Caco-2 (cell line): ENCODE results near the gene ERBB4. TPM values are rescaled to one million over a fixed set of nuclear protein-coding genes. Genes with fewer than 3 reads are reported as not detected.

Source experiments
- BruUV-seq: library from RNA; stranded (reverse); fragments of 400-500 nt; replicated peaks from 2 replicates; lab custom pipeline; 2021; lab: Mats Ljungman, UMichigan
- CTCF ChIA-PET: fragments of 300-600 bp; sonication (Branson Sonifier 250); formaldehyde crosslinking; loops from one replicate; lab custom pipeline; 2022; ENCODE audit warnings: antibody characterized with exemption; lab: Charles Lee
- POLR2A ChIA-PET: fragments of 300-600 bp; sonication (Branson Sonifier 250); formaldehyde crosslinking; loops from one replicate; lab custom pipeline; 2022; ENCODE audit warnings: antibody characterized with exemption; lab: Charles Lee
- DNase-seq, 2 experiments: peaks; one replicate each; pipeline versions ENCODE4 v3.0.0 to v3.0.0-alpha.2; 2020 to 2022
- H3K27me3 ChIP-seq: replicated peaks from 2 replicates; pipeline ENCODE4 v1.6.0; 2011; ENCODE audit warnings: low read length; ENCODE audit not compliant: control insufficient read depth, insufficient read depth
- H3K36me3 ChIP-seq: 2 replicates; pipeline ENCODE4 v1.5.1; 2011; ENCODE audit warnings: low read length; ENCODE audit not compliant: control insufficient read depth, insufficient read depth
- H3K4me1 ChIP-seq: fragments of 250-450 bp; sonication (Bioruptor Pico); 2 replicates; pipeline ENCODE4 v1.5.1; 2020; ENCODE audit warnings: mild to moderate bottlenecking
- H3K4me3 ChIP-seq: 2 replicates; pipeline ENCODE4 v1.5.1; 2011; ENCODE audit warnings: low read depth, mild to moderate bottlenecking, control low read depth, low read length
- H3K9me3 ChIP-seq: fragments of 250-450 bp; sonication (Bioruptor Pico); 2 replicates; pipeline ENCODE4 v1.5.1; 2020; ENCODE audit warnings: mild to moderate bottlenecking, moderate library complexity
- H3K27ac Mint-ChIP-seq: one replicate; pipeline ENCODE4 v1.8.0; 2022; ENCODE audit warnings: mixed read lengths; ENCODE audit not compliant: unreplicated experiment
- H3K27me3 Mint-ChIP-seq: one replicate; pipeline ENCODE4 v1.8.0; 2022; ENCODE audit warnings: mixed read lengths; ENCODE audit not compliant: insufficient read depth, unreplicated experiment
- H3K36me3 Mint-ChIP-seq: one replicate; pipeline ENCODE4 v1.8.0; 2022; ENCODE audit warnings: mild to moderate bottlenecking, mixed read lengths; ENCODE audit not compliant: insufficient read depth, unreplicated experiment
- H3K4me1 Mint-ChIP-seq: one replicate; pipeline ENCODE4 v1.8.0; 2022; ENCODE audit warnings: low read depth, mixed read lengths; ENCODE audit not compliant: unreplicated experiment
- H3K4me3 Mint-ChIP-seq: one replicate; pipeline ENCODE4 v1.8.0; 2022; ENCODE audit warnings: mild to moderate bottlenecking, moderate library complexity, mixed read lengths; ENCODE audit not compliant: unreplicated experiment
- H3K9me3 Mint-ChIP-seq: one replicate; pipeline ENCODE4 v1.8.0; 2022; ENCODE audit warnings: mixed read lengths; ENCODE audit not compliant: unreplicated experiment
- intact Hi-C: fragments of 100-400 bp; cut with micrococcal nuclease; formaldehyde crosslinking; loops from one replicate; pipeline ENCODE4 v1.10.0; 2022; ENCODE audit not compliant: unreplicated experiment
- total RNA-seq: library from RNA; stranded (reverse); gene quantifications from 2 replicates; pipeline ENCODE4 v1.2.3, GENCODE V29; 2022
- TF ChIP-seq, protein P1 (sequence below), 2 experiments: fragments of 200-600 bp in 1 of 2; IDR thresholded peaks; 1 replicate in 1 of 2; 2 replicates in 1 of 2; pipeline versions ENCODE4 v1.5.1 to v1.8.0; 2011 to 2022; ENCODE audit warnings: antibody characterized with exemption in 1 of 2, control low read depth in 1 of 2, inconsistent platforms in 1 of 2, low read depth in 1 of 2, low read length in 1 of 2, mild to moderate bottlenecking in 1 of 2, moderate library complexity in 1 of 2; ENCODE audit not compliant: insufficient read depth in 1 of 2, severe bottlenecking in 1 of 2, unreplicated experiment in 1 of 2

ERBB4 gene
- total RNA-seq, 1 experiment from 2014 or later, result not detected

DNA sequence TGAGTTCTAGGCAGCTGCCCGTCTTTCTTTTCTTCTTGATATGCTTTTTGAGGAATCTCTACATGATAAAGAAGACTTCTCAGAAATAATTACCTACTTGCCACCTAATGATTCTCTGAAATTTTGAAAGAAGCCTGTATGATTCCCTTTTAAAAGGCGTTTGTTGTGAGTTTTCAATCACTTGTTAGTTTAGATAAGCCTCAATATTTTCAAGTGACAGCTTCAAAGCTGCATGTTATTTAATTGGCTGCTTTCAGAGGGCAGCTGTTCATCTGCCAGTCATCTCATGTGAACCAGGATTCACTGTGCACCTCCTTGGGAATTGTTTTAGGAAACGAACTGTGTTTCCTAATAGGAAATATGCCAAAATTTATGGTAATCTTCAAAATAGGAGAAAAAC is 1044.1 kb downstream of the ERBB4 start:
- BruUV-seq, result no TSS peak
- POLR2A ChIA-PET, result no interaction called here
- CTCF ChIA-PET, result no interaction called here
- DNase-seq, result no peak
- H3K36me3 ChIP-seq, result no peaks in the 10 kb centered on the region
- Mint-ChIP-seq H3K4me1 (no peaks in the 10 kb centered on the region), H3K27ac (no peak overlapping the region), H3K9me3 (no peaks in the 10 kb centered on the region), H3K4me3 (no peak overlapping the region), H3K27me3 (peaks cover 3% of the 10 kb centered on the region), H3K36me3 (no peaks in the 10 kb centered on the region)
- H3K9me3 ChIP-seq, result no peaks in the 10 kb centered on the region
- intact Hi-C loops, result no loop called here
- no peaks in the 10 kb centered on the region for H3K27me3 ChIP-seq
- H3K4me3 ChIP-seq, result no peak overlapping the region
- TF ChIP-seq, protein P1, sequence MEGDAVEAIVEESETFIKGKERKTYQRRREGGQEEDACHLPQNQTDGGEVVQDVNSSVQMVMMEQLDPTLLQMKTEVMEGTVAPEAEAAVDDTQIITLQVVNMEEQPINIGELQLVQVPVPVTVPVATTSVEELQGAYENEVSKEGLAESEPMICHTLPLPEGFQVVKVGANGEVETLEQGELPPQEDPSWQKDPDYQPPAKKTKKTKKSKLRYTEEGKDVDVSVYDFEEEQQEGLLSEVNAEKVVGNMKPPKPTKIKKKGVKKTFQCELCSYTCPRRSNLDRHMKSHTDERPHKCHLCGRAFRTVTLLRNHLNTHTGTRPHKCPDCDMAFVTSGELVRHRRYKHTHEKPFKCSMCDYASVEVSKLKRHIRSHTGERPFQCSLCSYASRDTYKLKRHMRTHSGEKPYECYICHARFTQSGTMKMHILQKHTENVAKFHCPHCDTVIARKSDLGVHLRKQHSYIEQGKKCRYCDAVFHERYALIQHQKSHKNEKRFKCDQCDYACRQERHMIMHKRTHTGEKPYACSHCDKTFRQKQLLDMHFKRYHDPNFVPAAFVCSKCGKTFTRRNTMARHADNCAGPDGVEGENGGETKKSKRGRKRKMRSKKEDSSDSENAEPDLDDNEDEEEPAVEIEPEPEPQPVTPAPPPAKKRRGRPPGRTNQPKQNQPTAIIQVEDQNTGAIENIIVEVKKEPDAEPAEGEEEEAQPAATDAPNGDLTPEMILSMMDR (IDR thresholded peaks at IDR 0.05; ENCODE audit: insufficient read depth in 1 of 2, low read depth in 1 of 2, low read length in 1 of 2, severe bottlenecking in 1 of 2, unreplicated experiment in 1 of 2), result no peak
- no peaks in the 10 kb centered on the region for H3K4me1 ChIP-seq

GRCh38 chr2:211494085-211494484 is 1044.5 kb downstream of the ERBB4 start:
- Histone ChIP-seq H3K4me3 (no peak overlapping the region), H3K36me3 (no peaks in the 10 kb centered on the region), H3K27me3 (no peaks in the 10 kb centered on the region), H3K9me3 (no peaks in the 10 kb centered on the region), H3K4me1 (no peaks in the 10 kb centered on the region)
- DNase-seq, result no peak
- ChIA-PET POLR2A (no interaction called here), CTCF (no interaction called here)
- no peaks in the 10 kb centered on the region for H3K36me3 Mint-ChIP-seq
- H3K27ac Mint-ChIP-seq, result no peak overlapping the region
- intact Hi-C loops, result no loop called here
- no TSS peak for BruUV-seq
- TF ChIP-seq, protein P1 (IDR thresholded peaks at IDR 0.05; ENCODE audit: insufficient read depth in 1 of 2, low read depth in 1 of 2, low read length in 1 of 2, severe bottlenecking in 1 of 2, unreplicated experiment in 1 of 2), result no peak
- no peaks in the 10 kb centered on the region for H3K4me1 Mint-ChIP-seq
- no peaks in the 10 kb centered on the region for H3K9me3 Mint-ChIP-seq
- H3K27me3 Mint-ChIP-seq, result peaks cover 3% of the 10 kb centered on the region
- no peak overlapping the region for H3K4me3 Mint-ChIP-seq

- CTCF ChIA-PET, result no interaction called here
- no peaks in the 10 kb centered on the region for H3K27me3 Mint-ChIP-seq
- intact Hi-C loops, result no loop called here
These were observed 1050.9 kb downstream of the ERBB4 start for GRCh38 chr2:211487733-211488132.

More at GRCh38 chr2:211487733-211488132, 1050.9 kb downstream of the ERBB4 start:
- Histone ChIP-seq H3K9me3 (no peaks in the 10 kb centered on the region), H3K27me3 (no peaks in the 10 kb centered on the region), H3K4me3 (no peak overlapping the region), H3K4me1 (no peaks in the 10 kb centered on the region), H3K36me3 (no peaks in the 10 kb centered on the region)
- Mint-ChIP-seq H3K36me3 (no peaks in the 10 kb centered on the region), H3K4me1 (no peaks in the 10 kb centered on the region), H3K9me3 (no peaks in the 10 kb centered on the region), H3K4me3 (no peak overlapping the region), H3K27ac (no peak overlapping the region)
- no TSS peak for BruUV-seq
- TF ChIP-seq, protein P1 (IDR thresholded peaks at IDR 0.05; ENCODE audit: insufficient read depth in 1 of 2, low read depth in 1 of 2, low read length in 1 of 2, severe bottlenecking in 1 of 2, unreplicated experiment in 1 of 2), result no peak
- no peak for DNase-seq
- POLR2A ChIA-PET, result no interaction called here
